SKM-1 treated with dmso at 0.1 percent for 144 hours (cell line): ENCODE measurements around the gene MT1A.
"Not testable (repeated sequence)": the region's sequence is repeated elsewhere in the genome, so short reads cannot be mapped to it uniquely, and the experiment has no call there.

Source experiments
- DNase-seq: peaks from one replicate; lab custom pipeline; 2025; ENCODE audit not compliant: unreplicated experiment; lab: John Stamatoyannopoulos, UW

Gene MT1A

DNA sequence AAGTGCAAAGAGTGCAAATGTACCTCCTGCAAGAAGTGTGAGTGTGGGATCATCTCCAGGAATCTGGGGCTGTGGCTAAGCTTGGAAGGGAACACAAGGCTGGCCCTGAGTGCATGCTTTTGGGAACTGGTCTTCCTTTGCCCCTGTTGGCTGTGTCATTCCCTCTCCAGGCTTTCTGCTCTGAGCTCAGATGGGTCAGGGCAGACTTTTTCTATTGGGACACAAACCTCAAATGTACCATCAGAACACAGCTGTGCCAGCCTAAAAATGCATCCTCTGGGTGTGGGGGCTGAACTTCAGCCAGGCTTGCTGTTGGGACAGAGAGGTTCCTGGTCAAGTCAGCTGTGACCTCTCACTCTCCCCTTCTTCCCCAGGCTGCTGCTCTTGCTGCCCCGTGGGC, 14.1 kb downstream of the MT1A start:
- DNase-seq, result no peak

DNA sequence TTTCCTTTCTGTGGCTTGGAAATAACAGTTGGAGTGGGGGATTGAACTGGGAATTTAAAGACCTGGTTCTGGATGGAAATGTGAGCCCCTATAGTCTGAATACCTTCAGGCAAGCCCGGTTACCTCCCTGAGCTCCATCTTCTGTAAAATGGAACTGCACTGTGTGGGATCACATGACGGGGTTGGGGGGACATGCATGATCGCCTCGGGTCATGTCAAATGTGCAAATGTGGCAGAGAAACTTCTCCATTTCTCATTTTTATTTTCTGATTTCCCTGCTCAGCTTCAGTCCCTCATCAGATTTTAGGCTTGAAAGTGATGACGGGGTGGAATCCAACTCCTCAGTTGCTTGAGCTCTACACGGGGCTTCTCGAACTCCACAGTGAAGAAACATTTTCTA, 14.8 kb downstream of the MT1A start:
- no peak for DNase-seq

DNA sequence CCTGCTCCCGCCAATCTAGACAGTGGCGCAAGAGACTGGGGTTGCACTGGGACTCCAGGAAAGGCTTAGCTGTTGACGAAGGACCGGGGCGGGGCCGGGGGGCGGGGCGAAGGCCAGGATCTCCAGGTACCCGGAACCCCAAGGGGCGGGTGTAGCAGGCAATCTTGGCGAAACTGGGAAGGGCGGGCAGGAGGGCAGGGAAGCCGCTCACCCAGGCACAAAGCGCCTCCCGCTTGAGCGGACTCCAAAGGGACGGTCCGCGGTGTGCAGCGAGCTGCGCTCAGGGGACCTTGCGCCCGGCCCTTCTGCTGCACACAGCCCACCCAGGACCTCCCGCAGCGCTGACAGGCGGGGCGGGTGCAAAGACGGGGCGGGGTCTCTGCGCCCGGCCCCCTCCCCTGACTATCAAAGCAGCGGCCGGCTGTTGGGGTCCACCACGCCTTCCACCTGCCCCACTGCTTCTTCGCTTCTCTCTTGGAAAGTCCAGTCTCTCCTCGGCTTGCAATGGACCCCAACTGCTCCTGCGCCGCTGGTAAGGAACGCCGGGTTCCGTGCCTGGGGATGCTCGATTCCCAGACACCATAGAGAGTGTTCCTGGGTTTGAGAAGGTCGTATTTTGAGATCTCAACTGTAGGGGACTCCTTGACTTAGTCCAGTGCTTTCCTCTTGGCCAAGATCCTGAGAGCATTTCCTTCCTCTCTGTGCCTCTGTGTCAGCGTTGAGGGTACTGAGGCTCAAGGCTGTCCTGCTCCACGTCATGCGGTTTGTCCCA, 19.3 kb downstream of the MT1A start, which contains the start of gene MT1F:
Gene MT1F (plus strand): TSS at position 405 of the 772 bp plus-strand sequence. CDS start 100 bp downstream, at position 505.
- DNase-seq, result peak; percentile 35

DNA sequence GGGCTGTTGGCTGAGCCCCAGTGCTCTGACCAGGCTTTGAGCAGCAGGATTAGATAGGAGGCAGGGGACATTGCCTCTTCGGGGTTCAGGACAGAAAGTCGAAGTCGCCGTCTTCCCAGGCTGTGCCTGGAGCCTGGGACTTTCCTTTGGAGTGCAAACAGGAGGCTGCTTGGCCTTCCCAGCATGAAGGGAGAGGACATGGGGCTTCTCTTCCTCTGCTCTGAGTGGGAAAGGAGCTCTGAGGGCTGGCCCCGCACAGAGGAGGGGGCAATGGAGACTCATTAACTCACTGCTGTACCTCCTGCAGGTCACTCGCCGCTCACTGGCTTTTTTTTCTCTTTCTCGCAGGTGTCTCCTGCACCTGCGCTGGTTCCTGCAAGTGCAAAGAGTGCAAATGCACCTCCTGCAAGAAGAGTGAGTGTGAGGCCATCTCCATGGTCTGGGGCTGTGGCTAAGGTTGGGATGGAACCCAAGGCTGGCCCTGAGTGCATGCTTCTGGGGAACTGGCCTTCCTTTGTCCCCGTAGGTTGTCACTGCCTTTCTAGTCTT, 19.9 kb downstream of the MT1A start:
- no peak for DNase-seq

DNA sequence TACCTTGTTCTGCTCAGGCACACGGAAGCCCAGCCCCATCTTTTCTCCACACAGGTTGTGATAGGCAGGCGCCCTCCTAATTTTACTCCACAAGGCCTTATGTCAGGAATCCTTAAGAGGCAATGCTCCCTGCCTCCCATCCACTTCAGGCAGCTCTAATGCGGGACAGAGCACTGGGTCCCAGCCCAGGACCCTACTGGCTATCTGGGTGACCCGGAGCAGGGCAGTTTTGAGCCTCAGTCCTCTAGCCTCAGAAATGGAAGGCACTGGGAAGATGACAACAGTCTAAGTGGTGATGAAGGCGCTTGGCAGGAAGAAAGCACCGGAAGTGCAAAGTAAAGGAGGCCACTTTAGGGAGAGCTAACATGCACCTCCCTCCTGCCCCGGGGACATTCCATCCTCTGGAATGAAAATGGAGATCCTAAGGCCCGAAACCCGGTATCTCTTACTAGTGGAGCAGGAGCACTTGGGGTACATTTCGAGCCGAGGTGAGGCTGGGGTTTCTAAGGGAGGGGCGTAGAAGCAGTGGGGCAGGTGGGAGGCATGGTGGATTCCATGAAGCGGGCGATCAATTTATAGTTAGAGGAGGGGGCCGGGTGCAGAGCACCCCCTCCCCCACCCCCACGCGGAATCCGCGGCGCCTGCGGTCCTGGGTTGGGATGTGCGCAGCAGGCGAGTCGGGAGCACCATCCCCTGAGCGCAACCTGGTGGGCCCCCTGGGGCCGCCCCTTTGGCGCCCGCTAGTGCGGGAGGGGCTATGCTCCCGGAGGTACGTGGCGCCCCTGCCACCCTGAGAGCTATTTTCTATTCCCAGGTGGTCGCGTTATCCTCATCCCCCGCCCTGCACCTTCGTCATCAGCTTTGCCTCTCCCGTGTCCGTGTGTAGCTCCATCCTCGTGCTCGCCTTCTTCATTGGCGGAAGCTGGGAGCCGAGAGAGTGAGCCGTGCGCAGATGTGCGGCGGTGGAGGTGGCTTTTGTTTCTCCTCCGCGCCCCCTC, 24.2 kb downstream of the MT1A start:
- DNase-seq, result no peak

DNA sequence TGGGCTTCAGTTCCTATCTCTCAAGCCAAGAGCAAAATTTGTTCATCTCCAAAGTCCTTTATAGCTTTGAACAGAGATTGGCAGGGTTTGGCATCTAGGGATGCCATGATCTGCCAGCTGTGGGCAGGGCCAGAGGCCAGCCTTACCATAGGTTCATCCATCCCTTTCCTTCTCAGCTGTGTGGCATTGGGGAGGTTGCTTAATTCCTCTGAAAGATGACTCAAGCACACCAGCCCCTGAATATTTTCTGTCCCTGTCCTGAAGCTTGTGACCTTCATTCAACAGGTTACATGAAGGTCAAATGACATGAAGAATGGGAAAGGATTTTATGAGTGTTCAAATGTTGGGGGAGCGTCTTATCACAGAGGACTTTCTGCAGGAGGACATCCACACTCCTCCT, 26.0 kb downstream of the MT1A start:
- no peak for DNase-seq

DNA sequence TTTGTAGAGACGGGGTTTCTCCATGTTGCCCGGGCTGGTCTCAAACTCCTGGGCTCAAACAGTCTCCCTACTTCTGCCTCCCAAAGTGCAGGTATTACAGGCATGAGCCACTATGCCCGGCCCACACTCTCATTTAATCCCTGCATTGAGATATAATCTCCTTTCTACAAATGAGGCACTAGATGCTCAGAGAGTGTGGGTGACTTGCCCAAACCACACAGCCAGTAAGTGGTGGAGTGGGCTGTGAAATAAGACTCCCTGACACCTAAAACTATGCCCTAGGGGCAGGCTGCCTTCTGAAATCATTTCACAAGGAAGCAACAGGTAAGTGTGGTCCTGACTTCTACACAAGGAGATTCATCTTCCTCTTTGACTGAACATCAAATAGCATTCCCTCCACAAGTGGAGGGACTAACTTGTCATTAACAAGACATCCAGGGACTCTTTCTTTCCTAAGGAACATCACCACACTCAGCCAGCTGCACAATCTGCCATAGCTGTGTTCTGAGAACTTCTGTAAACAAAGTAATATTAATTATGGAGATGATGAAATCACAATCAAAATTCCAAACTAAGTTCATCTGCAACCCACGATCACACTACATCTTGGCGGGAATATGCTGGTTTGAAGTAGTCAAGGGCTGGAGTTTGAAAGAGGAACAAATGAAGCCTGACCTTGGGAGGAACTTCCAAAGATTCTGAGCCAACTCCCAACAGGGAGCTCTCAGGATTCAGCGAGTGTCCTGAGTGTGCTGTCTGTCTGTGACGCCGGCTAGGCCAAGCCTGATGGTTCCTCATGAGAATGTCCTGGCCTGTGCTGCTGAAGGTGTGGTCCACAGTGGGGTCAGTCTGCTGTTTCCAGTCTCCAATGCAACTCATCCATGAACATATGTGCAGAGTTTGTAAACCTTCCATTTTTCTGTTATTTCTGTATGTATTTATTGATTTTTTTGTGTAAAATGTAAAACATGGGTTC, 27.1 kb downstream of the MT1A start:
- DNase-seq, result not testable (repeated sequence)

DNA sequence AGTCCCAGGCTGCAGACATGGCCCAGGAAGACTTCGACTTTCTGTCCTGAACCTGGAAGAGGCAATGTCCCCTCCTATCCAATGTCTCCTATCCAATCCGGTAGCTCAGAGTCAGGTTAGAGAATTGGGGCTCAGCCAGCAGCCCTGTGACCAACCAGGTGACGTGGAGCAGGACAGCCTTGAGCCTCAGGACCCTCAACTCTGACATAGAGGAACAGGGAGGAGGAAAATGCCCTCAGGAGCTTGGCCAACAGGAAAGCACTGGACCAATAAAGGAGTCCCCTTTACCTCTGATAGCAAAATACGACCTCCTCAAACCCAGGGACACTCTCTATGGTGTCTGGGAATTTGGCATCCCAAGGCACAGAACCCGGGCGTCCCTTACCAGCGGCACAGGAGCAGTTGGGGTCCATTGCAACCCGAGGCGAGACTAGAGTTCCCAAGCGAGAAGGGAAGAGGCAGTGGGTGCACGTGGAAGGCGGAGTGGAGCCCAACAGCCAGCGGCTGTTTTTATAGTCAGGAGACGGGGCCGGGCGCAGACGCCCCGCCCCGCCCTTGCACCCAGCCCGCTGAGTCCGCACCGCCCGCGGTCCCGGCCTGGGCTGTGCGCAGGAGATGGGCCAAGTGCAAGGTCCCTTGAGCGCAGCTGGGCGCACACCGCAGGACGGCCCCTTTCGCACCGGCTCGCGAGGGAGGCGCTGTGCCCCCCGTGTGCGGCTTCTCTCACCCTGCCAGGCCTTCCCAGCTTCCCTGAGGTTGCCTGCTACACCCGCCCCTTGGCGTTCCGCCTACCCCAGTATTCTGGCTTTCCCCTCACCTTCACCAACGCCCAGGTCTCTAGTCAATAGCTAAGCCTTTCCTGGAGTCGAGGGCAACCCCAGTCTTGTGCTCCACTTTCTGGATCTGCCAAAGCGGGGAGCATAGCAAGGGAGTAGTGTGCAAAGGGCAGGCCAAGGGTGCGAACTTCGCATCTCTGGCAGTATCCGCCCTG, 29.4 kb downstream of the MT1A start, which contains the start of gene MT1G:
Gene MT1G (minus strand): TSS at position 485 of the 991 bp plus-strand sequence. CDS start 72 bp downstream, at position 413.
- no peak for DNase-seq

DNA sequence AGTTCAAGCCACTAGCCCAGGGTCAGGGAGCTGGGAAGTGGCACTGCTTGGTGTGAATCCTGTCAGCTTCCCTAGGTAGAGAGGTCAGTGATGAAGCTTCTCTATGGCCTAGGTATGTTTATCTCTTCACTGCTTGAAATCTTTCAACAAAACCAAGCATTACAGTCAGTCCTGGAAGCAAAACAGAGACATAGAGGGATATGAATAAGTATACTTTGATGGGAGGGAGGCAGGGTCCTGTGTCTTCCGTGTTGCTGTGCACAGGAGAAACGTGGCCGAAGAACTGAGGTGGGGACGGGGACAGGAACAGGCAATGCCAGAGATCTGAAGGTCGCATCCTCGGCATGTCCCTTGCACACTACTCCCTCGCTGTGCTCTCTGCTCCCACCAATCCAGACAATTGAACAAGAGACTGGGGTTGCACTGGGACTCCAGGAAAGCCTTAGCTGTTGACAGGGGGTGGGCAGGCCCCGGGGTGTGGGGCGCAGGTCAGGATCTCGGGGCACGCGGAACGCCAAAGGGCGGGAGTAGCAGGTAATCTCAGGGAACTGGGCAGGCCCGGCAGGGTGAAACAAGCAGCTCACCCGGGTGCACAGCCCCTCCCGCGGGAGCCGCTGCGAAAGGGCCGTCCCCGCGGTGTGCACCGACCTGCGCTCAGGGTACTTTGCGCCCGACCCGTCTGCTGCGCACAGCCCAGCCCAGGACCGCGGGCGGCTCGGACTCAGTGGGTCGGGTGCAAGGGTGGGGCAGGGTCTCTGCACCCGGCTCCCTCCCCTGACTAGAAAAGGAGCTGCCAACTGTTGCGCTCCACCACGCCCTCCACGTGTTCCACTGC, 30.8 kb downstream of the MT1A start, which contains the start of gene MT1H:
Gene MT1H (plus strand): TSS at position 810 of the 835 bp plus-strand sequence. CDS start 71 bp downstream, outside the sequence.
- no peak for DNase-seq

DNA sequence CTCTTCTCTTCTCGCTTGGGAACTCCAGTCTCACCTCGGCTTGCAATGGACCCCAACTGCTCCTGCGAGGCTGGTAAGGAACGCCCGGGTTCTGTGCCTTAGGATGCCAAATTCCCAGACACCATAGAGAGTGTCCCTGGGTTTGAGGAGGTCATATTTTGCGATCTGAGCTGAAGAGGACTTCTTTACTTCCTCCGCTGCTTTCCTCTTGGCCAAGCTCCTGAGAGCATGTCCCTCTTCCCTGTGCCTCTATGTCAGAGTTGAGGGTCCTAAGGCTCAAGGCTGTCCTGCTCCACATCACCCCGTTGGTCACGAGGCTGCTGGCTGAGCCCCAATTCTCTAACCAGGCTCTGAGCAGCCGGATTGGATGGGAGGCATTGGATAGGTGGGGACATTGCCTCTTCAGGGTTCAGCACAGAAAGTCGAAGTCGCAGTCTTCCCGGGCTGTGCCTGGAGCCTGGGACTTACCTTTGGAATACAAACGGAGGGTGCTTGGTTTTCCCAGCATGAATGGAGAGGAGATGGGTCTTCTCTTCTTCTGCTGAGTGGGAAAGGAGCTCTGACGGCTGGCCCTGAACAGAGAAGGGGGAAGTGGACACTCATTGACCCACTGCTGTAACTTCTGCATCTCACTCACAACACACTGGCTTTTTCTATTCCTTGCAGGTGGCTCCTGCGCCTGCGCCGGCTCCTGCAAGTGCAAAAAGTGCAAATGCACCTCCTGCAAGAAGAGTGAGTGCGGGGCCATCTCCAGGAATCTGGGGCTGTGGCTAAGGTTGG, 31.6 kb downstream of the MT1A start:
- DNase-seq, result no peak

DNA sequence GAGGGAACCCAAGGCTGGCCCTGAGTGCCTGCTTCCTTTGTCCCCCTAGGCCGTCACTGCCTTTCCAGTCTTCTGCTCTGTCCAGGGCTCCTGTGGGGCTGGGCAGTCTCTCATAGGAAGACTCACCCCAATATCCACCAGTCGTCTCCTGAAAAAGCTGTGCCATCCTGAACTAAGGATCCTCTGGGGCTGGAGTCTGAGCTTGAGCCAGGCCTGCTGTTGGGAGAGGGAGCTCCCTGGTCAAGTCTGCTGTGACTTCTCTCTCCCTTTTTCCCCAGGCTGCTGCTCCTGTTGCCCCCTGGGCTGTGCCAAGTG, 32.1 kb downstream of the MT1A start:
- no peak for DNase-seq

DNA sequence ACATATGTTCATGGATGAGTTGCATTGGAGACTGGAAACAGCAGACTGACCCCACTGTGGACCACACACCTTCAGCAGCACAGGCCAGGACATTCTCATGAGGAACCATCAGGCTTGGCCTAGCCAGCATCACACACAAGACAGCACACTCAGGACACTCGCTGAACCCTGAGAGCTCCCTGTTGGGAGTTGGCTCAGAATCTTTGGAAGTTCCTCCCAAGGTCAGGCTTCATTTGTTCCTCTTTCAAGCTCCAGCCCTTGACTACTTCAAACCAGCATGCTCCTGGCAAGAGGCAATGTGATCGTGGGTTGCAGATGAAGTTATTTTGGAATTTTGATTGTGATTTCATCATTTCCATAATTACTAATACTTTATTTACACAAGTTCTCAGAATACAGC, 33.2 kb downstream of the MT1A start:
- DNase-seq, result not testable (repeated sequence)

DNA sequence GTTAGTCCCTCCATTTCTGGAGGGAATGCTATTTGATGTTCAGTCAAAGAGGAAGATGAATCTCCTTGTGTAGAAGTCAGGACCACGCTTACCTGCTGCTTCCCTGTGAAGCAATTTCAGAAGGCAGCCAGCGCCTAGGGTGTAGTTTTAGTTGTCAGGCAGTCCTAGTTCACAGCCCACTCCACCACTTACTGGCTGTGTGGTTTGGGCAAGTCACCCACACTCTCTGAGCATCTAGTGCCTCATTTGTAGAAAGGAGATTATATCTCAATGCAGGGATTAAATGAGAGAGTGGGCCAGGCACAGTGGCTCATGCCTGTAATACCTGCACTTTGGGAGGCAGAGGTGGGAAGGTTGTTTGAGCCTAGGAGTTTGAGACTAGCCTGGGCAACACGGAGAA, 33.7 kb downstream of the MT1A start:
- DNase-seq, result not testable (repeated sequence)

DNA sequence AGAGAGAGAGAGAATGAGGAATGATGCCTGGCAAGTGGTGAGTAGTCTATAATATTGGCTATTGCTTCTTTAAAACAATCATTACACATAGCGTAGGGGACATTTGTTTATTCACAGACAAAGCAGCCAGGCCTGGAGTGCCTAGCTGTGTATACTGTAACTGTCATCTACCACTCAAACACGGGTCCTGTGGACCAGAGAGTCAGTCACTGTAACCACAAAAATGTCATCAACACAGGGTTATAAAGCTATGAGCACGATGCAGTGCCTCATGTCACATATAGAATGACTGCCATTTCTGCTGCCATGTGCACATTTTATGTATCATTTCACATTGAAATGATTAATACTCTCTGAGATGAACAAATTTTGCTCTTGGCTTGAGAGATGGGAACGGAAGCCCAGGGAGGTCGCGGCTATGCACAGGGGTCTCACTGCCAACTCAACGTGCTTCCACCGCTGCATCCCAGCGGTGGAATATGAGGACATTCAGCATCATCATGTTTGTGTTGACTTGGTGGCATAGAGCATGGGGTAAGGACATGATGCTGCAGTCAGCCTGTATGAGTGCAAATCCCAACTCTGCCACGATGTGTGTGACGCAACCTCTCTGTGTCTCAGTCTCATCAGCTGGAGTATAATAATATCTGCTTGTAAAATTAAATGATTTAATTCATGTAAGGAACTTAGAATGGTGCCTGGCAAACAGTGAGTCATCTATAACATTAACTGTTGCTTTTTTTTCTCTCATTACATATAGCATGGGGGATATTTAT, 34.5 kb downstream of the MT1A start:
- no peak for DNase-seq

DNA sequence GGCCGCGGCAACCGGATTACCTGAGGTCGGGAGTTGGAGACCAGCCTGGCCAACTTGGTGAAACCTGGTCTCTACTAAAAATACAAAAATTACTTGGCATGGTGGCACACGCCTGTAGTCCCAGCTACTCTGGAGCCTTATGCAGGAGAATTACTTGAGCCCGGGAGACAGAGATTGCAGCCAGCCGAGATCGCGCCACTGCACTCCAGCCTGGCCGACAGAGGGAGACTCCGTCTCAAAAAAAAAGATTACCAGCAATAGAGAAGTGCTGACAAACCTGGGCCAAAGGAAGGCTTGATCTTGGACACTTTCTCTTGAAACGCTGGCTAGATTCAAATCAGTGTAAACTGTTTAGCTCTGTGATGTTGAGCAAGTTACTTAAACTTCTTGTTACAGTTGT, 35.5 kb downstream of the MT1A start:
- DNase-seq, result peak; percentile 25

DNA sequence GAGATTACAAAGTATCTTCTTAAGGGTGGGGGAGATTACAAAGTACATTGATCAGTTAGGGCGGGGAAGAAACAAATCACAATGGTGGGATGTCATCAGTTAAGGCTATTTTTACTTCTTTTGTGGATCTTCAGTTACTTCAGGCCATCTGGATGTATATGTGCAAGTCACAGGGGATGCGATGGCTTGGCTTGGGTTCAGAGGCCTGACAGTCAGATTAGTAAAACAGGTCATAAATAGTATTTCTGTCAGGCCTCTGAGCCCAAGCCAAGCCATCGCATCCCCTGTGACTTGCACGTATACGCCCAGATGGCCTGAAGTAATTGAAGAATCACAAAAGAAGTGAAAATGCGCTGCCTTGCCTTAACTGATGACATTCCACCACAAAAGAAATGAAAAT, 36.1 kb downstream of the MT1A start:
- not testable (repeated sequence) for DNase-seq
